ENCODE measurements around the gene MMP20.

- TF ChIP-seq CTCF (IDR thresholded peaks at IDR 0.05) (no peak), POLR2A (IDR thresholded peaks at IDR 0.05) (no peak)
Measured at GRCh38 chr11:102632026-102632425, 6.9 kb upstream of the MMP20 start.
